ENCODE data around the gene ACTN1. TPM values are rescaled to one million over a fixed set of nuclear protein-coding genes. Genes with fewer than 3 reads are reported as not detected.

ACTN1 gene
- total and polyA plus RNA-seq, 11 donors = 48.4 to 252 (median 104) TPM

DNA sequence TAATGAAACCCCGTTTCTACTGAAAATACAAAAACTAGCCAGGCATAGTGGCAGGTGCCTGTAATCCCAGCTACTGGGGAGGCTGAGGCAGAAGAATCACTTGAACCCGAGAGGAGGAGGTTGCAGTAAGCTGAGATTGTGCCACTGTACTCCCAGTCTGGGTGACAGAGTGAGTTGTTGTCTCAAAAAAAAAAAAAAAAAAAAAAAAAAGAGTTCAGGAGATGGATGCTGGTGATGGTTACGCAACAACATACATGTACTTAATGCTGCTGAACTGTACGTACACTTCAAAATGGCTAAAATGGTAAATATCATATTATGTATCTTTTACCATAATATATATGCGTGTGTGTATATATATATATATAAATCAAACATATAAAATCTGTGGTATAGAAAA lies 29.0 kb downstream of the ACTN1 start:
- H3K27ac ChIP-seq = peak overlapping the region in 10 of 12 donors; percentile 60 to 98 (median 85)

DNA sequence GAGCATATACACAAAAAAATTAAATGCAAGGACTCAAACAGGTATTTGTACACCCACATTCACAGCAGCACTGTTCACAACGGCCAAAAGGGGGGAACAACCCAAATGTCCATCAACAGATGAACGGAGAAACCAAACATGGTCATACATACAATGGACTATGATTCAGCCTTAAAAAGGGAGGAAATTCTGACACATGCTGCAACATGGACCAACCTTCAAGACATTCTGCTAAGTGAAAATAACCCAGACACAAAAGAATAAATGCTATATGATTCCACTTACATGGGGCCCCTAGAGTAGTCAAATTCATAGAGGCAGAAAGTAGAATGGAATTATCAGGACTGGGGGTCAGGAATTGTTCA lies 29.5 kb downstream of the ACTN1 start:
- H3K4me1 ChIP-seq = peaks cover 42 to 100% (median 93%) of the 10 kb centered on the region in 12 donors
- WGBS, 4 donors = 43 to 53% (median 46%) methylated on average over 2 of the region's 2 CpGs
- H3K4me3 ChIP-seq = no peak overlapping the region
- TF ChIP-seq CTCF (IDR thresholded peaks at IDR 0.05) = no peak
- TF ChIP-seq POLR2A (IDR thresholded peaks at IDR 0.05) = no peak
- DNase-seq (no peak), ATAC-seq (no peak)
- peak overlapping the region; percentile 58 to 98 (median 77) for H3K27ac ChIP-seq
- no peaks in the 10 kb centered on the region for H3K27me3 ChIP-seq
- no peaks in the 10 kb centered on the region for H3K9me3 ChIP-seq
- intact Hi-C loops (cut with DNase I) = no loop called here
- H3K36me3 ChIP-seq = no peaks in the 10 kb centered on the region

More for the DNA sequence above, 29.0 kb downstream of the ACTN1 start:
- 81 to 95% (median 90%) methylated on average over 5 of the region's 5 CpGs for WGBS, 4 donors
- no peak for ATAC-seq
- no peak for TF ChIP-seq CTCF (IDR thresholded peaks at IDR 0.05)
- TF ChIP-seq POLR2A (IDR thresholded peaks at IDR 0.05) = no peak
- no peaks in the 10 kb centered on the region for H3K36me3 ChIP-seq
- peaks cover 42 to 100% (median 94%) of the 10 kb centered on the region in 12 donors for H3K4me1 ChIP-seq
- no peaks in the 10 kb centered on the region for H3K9me3 ChIP-seq
- intact Hi-C loops (cut with DNase I) = no loop called here
- peak in 2 of 5 donors; percentile 16 to 33 for DNase-seq
- no peaks in the 10 kb centered on the region for H3K27me3 ChIP-seq
- no peak overlapping the region for H3K4me3 ChIP-seq

GRCh38 chr14:68948686-68949600 lies 30.2 kb downstream of the ACTN1 start:
- Histone ChIP-seq H3K27me3 (no peaks in the 10 kb centered on the region), H3K9me3 (no peaks in the 10 kb centered on the region), H3K4me3 (no peak overlapping the region), H3K4me1 (peaks cover 42 to 100% (median 94%) of the 10 kb centered on the region in 12 donors), H3K27ac (peak overlapping the region; percentile 58 to 98 (median 77)), H3K36me3 (no peaks in the 10 kb centered on the region)
- intact Hi-C loops (cut with DNase I) = no loop called here
- 26 to 32% (median 29%) methylated on average over 12 of the region's 12 CpGs for WGBS, 4 donors
- ATAC-seq (peak in 1 of 4 donors; percentile 9), DNase-seq (peak in 2 of 5 donors; percentile 30 to 46)
- no peak for TF ChIP-seq POLR2A (IDR thresholded peaks at IDR 0.05)

- intact Hi-C loops (cut with DNase I) = no loop called here
- DNase-seq (peak; percentile 75 to 90 (median 84)), ATAC-seq (peak; percentile 57 to 73 (median 63))
- H3K27ac ChIP-seq = peak overlapping the region; percentile 58 to 98 (median 77)
- 5 to 21% (median 8%) methylated on average over 7 to 8 of the region's 8 CpGs for WGBS, 4 donors
- no peak for TF ChIP-seq POLR2A (IDR thresholded peaks at IDR 0.05)
- TF ChIP-seq CTCF (IDR thresholded peaks at IDR 0.05) = no peak
- peak overlapping the region in 1 of 12 donors; percentile 22 for H3K4me3 ChIP-seq
- H3K9me3 ChIP-seq = no peaks in the 10 kb centered on the region
- no peaks in the 10 kb centered on the region for H3K36me3 ChIP-seq
- peaks cover 34 to 100% (median 94%) of the 10 kb centered on the region in 12 donors for H3K4me1 ChIP-seq
- H3K27me3 ChIP-seq = no peaks in the 10 kb centered on the region
Observed at GRCh38 chr14:68947802-68948201, 31.3 kb downstream of the ACTN1 start.
